Parathyroid adenoma (tissue), 2 donors: Measurements from ENCODE around the gene WNT5B.

Experiments used
- H2AFZ ChIP-seq: fragments of 300-600 bp; sonication (generic); one replicate; pipeline ENCODE4 v1.7.0; 2017; ENCODE audit warnings: antibody characterized with exemption, mild to moderate bottlenecking
- H3K27ac ChIP-seq: fragments of 300-600 bp; sonication (generic); one replicate; pipeline ENCODE4 v1.7.0; 2017
- H3K27me3 ChIP-seq: fragments of 300-600 bp; sonication (generic); one replicate; pipeline ENCODE4 v1.7.0; 2017; ENCODE audit warnings: low read length; ENCODE audit not compliant: control insufficient read depth, insufficient read depth
- H3K36me3 ChIP-seq: fragments of 300-600 bp; sonication (generic); one replicate; pipeline ENCODE4 v1.7.0; 2017; ENCODE audit warnings: low read length; ENCODE audit not compliant: control insufficient read depth, insufficient read depth
- H3K4me1 ChIP-seq: fragments of 300-600 bp; sonication (generic); one replicate; pipeline ENCODE4 v1.7.0; 2017; ENCODE audit warnings: control low read depth
- H3K4me2 ChIP-seq: fragments of 300-600 bp; sonication (generic); one replicate; pipeline ENCODE4 v1.7.0; 2017; ENCODE audit warnings: low read length
- H3K4me3 ChIP-seq: fragments of 300-600 bp; sonication (generic); one replicate; pipeline ENCODE4 v1.7.0; 2017; ENCODE audit warnings: low read depth, low read length
- H3K79me2 ChIP-seq: fragments of 300-600 bp; sonication (generic); one replicate; pipeline ENCODE4 v1.7.0; 2017; ENCODE audit warnings: control low read depth
- H3K9ac ChIP-seq: fragments of 300-600 bp; sonication (generic); one replicate; pipeline ENCODE4 v1.7.0; 2017; ENCODE audit warnings: mild to moderate bottlenecking
- H3K9me3 ChIP-seq: fragments of 300-600 bp; sonication (generic); one replicate; pipeline ENCODE4 v1.7.0; 2017; ENCODE audit warnings: low read length; ENCODE audit not compliant: control insufficient read depth
- TF ChIP-seq, protein P1 (sequence below): fragments of 300-600 bp; sonication (generic); IDR thresholded peaks from one replicate; pipeline ENCODE4 v1.7.0; 2017; ENCODE audit warnings: antibody characterized with exemption, mild to moderate bottlenecking
- donor health status: primary hyperparathyroidism.

The WNT5B gene

GRCh38 chr12:1660304-1661187, 31.5 kb downstream of the WNT5B start:
- Histone ChIP-seq H3K79me2 (no peaks in the 10 kb centered on the region), H3K4me2 (no peak overlapping the region), H3K4me3 (no peak overlapping the region), H3K27me3 (no peaks in the 10 kb centered on the region), H3K9me3 (no peaks in the 10 kb centered on the region), H3K4me1 (peaks cover 11% of the 10 kb centered on the region), H3K9ac (no peak overlapping the region), H2AFZ (peak overlapping the region; percentile 48), H3K36me3 (no peaks in the 10 kb centered on the region), H3K27ac (peak overlapping the region; percentile 80)
- TF ChIP-seq, protein P1, sequence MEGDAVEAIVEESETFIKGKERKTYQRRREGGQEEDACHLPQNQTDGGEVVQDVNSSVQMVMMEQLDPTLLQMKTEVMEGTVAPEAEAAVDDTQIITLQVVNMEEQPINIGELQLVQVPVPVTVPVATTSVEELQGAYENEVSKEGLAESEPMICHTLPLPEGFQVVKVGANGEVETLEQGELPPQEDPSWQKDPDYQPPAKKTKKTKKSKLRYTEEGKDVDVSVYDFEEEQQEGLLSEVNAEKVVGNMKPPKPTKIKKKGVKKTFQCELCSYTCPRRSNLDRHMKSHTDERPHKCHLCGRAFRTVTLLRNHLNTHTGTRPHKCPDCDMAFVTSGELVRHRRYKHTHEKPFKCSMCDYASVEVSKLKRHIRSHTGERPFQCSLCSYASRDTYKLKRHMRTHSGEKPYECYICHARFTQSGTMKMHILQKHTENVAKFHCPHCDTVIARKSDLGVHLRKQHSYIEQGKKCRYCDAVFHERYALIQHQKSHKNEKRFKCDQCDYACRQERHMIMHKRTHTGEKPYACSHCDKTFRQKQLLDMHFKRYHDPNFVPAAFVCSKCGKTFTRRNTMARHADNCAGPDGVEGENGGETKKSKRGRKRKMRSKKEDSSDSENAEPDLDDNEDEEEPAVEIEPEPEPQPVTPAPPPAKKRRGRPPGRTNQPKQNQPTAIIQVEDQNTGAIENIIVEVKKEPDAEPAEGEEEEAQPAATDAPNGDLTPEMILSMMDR, result no peak

- no peaks in the 10 kb centered on the region for H3K9me3 ChIP-seq
- peak overlapping the region; percentile 51 for H3K9ac ChIP-seq
- peak overlapping the region; percentile 67 for H3K4me2 ChIP-seq
- H3K27ac ChIP-seq, result peak overlapping the region; percentile 81
- H3K4me3 ChIP-seq, result peak overlapping the region; percentile 27
- peaks cover 13% of the 10 kb centered on the region for H3K4me1 ChIP-seq
- H3K79me2 ChIP-seq, result no peaks in the 10 kb centered on the region
- TF ChIP-seq, protein P1, result no peak
- H3K27me3 ChIP-seq, result no peaks in the 10 kb centered on the region
- no peaks in the 10 kb centered on the region for H3K36me3 ChIP-seq
- H2AFZ ChIP-seq, result peak overlapping the region; percentile 87
Measured at GRCh38 chr12:1661553-1662335, 32.7 kb downstream of the WNT5B start.

DNA sequence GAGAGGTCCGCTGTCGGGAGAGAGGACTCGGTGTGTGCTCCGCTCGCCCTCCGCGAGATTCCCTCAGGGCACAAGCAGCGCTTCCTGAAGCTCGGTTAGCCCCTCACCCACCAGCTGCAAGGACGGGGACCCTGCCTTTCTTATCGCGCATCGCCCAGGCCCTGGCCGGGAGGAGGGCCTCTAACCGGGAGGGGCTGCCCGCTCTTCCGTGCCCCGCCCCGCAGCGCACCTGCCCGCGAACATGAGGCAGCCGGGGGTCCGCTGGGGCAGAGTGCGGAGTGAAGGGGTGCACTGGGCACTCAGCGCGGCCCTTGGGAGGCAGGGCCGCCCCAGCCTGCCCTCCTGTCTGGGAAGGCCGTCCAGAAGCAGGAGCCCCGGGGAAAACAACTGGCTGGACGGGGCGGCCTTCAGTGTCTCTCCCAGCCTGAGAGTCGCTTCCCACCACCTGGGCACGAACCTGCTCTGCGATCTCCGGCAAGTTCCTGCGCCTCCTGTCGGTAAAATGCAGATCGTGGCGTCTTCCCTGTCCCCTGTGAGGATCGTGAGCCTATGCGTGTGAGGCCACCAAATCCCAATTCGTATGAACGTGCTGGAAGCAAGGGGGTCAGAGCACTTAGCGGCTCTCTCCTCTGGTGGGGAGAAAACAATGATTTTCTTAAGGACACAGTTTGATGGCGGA, 33.9 kb downstream of the WNT5B start:
- no peak overlapping the region for H3K4me3 ChIP-seq
- no peaks in the 10 kb centered on the region for H3K27me3 ChIP-seq
- no peaks in the 10 kb centered on the region for H3K36me3 ChIP-seq
- H3K4me1 ChIP-seq, result peaks cover 16% of the 10 kb centered on the region
- H3K9ac ChIP-seq, result no peak overlapping the region
- no peak overlapping the region for H3K4me2 ChIP-seq
- H3K9me3 ChIP-seq, result no peaks in the 10 kb centered on the region
- TF ChIP-seq, protein P1, result peak; percentile 39
- peak overlapping the region; percentile 87 for H2AFZ ChIP-seq
- peak overlapping the region; percentile 51 for H3K27ac ChIP-seq
- no peaks in the 10 kb centered on the region for H3K79me2 ChIP-seq

GRCh38 chr12:1663440-1664132, 34.6 kb downstream of the WNT5B start:
- H3K27me3 ChIP-seq, result no peaks in the 10 kb centered on the region
- no peaks in the 10 kb centered on the region for H3K9me3 ChIP-seq
- H2AFZ ChIP-seq, result peak overlapping the region; percentile 87
- H3K79me2 ChIP-seq, result no peaks in the 10 kb centered on the region
- H3K36me3 ChIP-seq, result no peaks in the 10 kb centered on the region
- no peak overlapping the region for H3K9ac ChIP-seq
- H3K4me1 ChIP-seq, result peaks cover 11% of the 10 kb centered on the region
- H3K4me3 ChIP-seq, result no peak overlapping the region
- TF ChIP-seq, protein P1, result no peak
- no peak overlapping the region for H3K4me2 ChIP-seq
- peak overlapping the region; percentile 51 for H3K27ac ChIP-seq
